ENCODE results near the gene AK8. TPM values are rescaled to one million over a fixed set of nuclear protein-coding genes. Genes with fewer than 3 reads are reported as not detected.

AK8 gene
- total RNA-seq, 1 donor from 2014 or later: not detected

- Mint-ChIP-seq H3K4me3 (no peak overlapping the region), H3K9me3 (no peaks in the 10 kb centered on the region), H3K4me1 (ENCODE audit: low read depth) (no peaks in the 10 kb centered on the region), H3K36me3 (ENCODE audit: low read depth) (no peaks in the 10 kb centered on the region), H3K27ac (no peak overlapping the region), H3K27me3 (ENCODE audit: insufficient read depth) (peaks cover 42% of the 10 kb centered on the region)
- intact Hi-C loops (cut with micrococcal nuclease): no loop called here
- DNase-seq (ENCODE audit: low spot score): no peak
These were observed 135.2 kb downstream of the AK8 start for GRCh38 chr9:132742821-132743311.

- peaks cover 31% of the 10 kb centered on the region for H3K27me3 Mint-ChIP-seq (ENCODE audit: insufficient read depth)
- DNase-seq (ENCODE audit: low spot score): no peak
- H3K36me3 Mint-ChIP-seq (ENCODE audit: low read depth): no peaks in the 10 kb centered on the region
- intact Hi-C loops (cut with micrococcal nuclease): no loop called here
- H3K4me3 Mint-ChIP-seq: no peak overlapping the region
- no peak overlapping the region for H3K27ac Mint-ChIP-seq
- no peaks in the 10 kb centered on the region for H3K9me3 Mint-ChIP-seq
- no peaks in the 10 kb centered on the region for H3K4me1 Mint-ChIP-seq (ENCODE audit: low read depth)
These were observed 137.4 kb downstream of the AK8 start for GRCh38 chr9:132740526-132741309.

GRCh38 chr9:132739710-132740310 is 138.3 kb downstream of the AK8 start:
- no peak overlapping the region for H3K27ac Mint-ChIP-seq
- DNase-seq (ENCODE audit: low spot score): no peak
- H3K9me3 Mint-ChIP-seq: no peaks in the 10 kb centered on the region
- H3K4me3 Mint-ChIP-seq: no peak overlapping the region
- intact Hi-C loops (cut with micrococcal nuclease): no loop called here
- no peaks in the 10 kb centered on the region for H3K36me3 Mint-ChIP-seq (ENCODE audit: low read depth)
- peaks cover 22% of the 10 kb centered on the region for H3K27me3 Mint-ChIP-seq (ENCODE audit: insufficient read depth)
- no peaks in the 10 kb centered on the region for H3K4me1 Mint-ChIP-seq (ENCODE audit: low read depth)

GRCh38 chr9:132733260-132733815 is 144.7 kb downstream of the AK8 start:
- no peaks in the 10 kb centered on the region for H3K36me3 Mint-ChIP-seq (ENCODE audit: low read depth)
- peaks cover 4% of the 10 kb centered on the region for H3K27me3 Mint-ChIP-seq (ENCODE audit: insufficient read depth)
- H3K4me1 Mint-ChIP-seq (ENCODE audit: low read depth): no peaks in the 10 kb centered on the region
- DNase-seq (ENCODE audit: low spot score): no peak
- H3K4me3 Mint-ChIP-seq: no peak overlapping the region
- H3K9me3 Mint-ChIP-seq: no peaks in the 10 kb centered on the region
- intact Hi-C loops (cut with micrococcal nuclease): no loop called here
- no peak overlapping the region for H3K27ac Mint-ChIP-seq

GRCh38 chr9:132732326-132733259 is 145.5 kb downstream of the AK8 start:
- no peak overlapping the region for H3K27ac Mint-ChIP-seq
- no peaks in the 10 kb centered on the region for H3K36me3 Mint-ChIP-seq (ENCODE audit: low read depth)
- intact Hi-C loops (cut with micrococcal nuclease): no loop called here
- no peak for DNase-seq (ENCODE audit: low spot score)
- H3K9me3 Mint-ChIP-seq: no peaks in the 10 kb centered on the region
- no peaks in the 10 kb centered on the region for H3K4me1 Mint-ChIP-seq (ENCODE audit: low read depth)
- peaks cover 4% of the 10 kb centered on the region for H3K27me3 Mint-ChIP-seq (ENCODE audit: insufficient read depth)
- H3K4me3 Mint-ChIP-seq: no peak overlapping the region

- Mint-ChIP-seq H3K9me3 (no peaks in the 10 kb centered on the region), H3K36me3 (ENCODE audit: low read depth) (no peaks in the 10 kb centered on the region), H3K27ac (no peak overlapping the region), H3K27me3 (ENCODE audit: insufficient read depth) (peaks cover 6% of the 10 kb centered on the region), H3K4me1 (ENCODE audit: low read depth) (no peaks in the 10 kb centered on the region), H3K4me3 (no peak overlapping the region)
- intact Hi-C loops (cut with micrococcal nuclease): no loop called here
- DNase-seq (ENCODE audit: low spot score): no peak
These were observed 146.9 kb downstream of the AK8 start for GRCh38 chr9:132731230-132731629.

- DNase-seq (ENCODE audit: low spot score): no peak
- H3K27ac Mint-ChIP-seq: no peak overlapping the region
- H3K27me3 Mint-ChIP-seq (ENCODE audit: insufficient read depth): peaks cover 6% of the 10 kb centered on the region
- no peaks in the 10 kb centered on the region for H3K9me3 Mint-ChIP-seq
- intact Hi-C loops (cut with micrococcal nuclease): no loop called here
- no peak overlapping the region for H3K4me3 Mint-ChIP-seq
- H3K4me1 Mint-ChIP-seq (ENCODE audit: low read depth): no peaks in the 10 kb centered on the region
- H3K36me3 Mint-ChIP-seq (ENCODE audit: low read depth): no peaks in the 10 kb centered on the region
These were observed 147.7 kb downstream of the AK8 start for GRCh38 chr9:132730054-132731033.

- H3K27me3 Mint-ChIP-seq (ENCODE audit: insufficient read depth): peaks cover 7% of the 10 kb centered on the region
These were observed 148.7 kb downstream of the AK8 start for GRCh38 chr9:132729235-132729890.

GRCh38 chr9:132728497-132728896 is 149.6 kb downstream of the AK8 start:
- H3K27ac Mint-ChIP-seq: no peak overlapping the region
- intact Hi-C loops (cut with micrococcal nuclease): no loop called here
- no peaks in the 10 kb centered on the region for H3K9me3 Mint-ChIP-seq
- H3K27me3 Mint-ChIP-seq (ENCODE audit: insufficient read depth): peaks cover 9% of the 10 kb centered on the region
- no peak for DNase-seq (ENCODE audit: low spot score)
- no peaks in the 10 kb centered on the region for H3K36me3 Mint-ChIP-seq (ENCODE audit: low read depth)
- H3K4me1 Mint-ChIP-seq (ENCODE audit: low read depth): no peaks in the 10 kb centered on the region
- no peak overlapping the region for H3K4me3 Mint-ChIP-seq

More at GRCh38 chr9:132729235-132729890, 148.7 kb downstream of the AK8 start:
- no peaks in the 10 kb centered on the region for H3K36me3 Mint-ChIP-seq (ENCODE audit: low read depth)
- no peak for DNase-seq (ENCODE audit: low spot score)
- intact Hi-C loops (cut with micrococcal nuclease): no loop called here
- no peaks in the 10 kb centered on the region for H3K4me1 Mint-ChIP-seq (ENCODE audit: low read depth)
- no peaks in the 10 kb centered on the region for H3K9me3 Mint-ChIP-seq
- no peak overlapping the region for H3K4me3 Mint-ChIP-seq
- H3K27ac Mint-ChIP-seq: no peak overlapping the region

GRCh38 chr9:132728071-132728470 is 150.0 kb downstream of the AK8 start:
- H3K27me3 Mint-ChIP-seq (ENCODE audit: insufficient read depth): peaks cover 9% of the 10 kb centered on the region
- DNase-seq (ENCODE audit: low spot score): no peak
- H3K9me3 Mint-ChIP-seq: no peaks in the 10 kb centered on the region
- H3K4me3 Mint-ChIP-seq: no peak overlapping the region
- H3K27ac Mint-ChIP-seq: no peak overlapping the region
- intact Hi-C loops (cut with micrococcal nuclease): no loop called here
- H3K36me3 Mint-ChIP-seq (ENCODE audit: low read depth): no peaks in the 10 kb centered on the region
- H3K4me1 Mint-ChIP-seq (ENCODE audit: low read depth): no peaks in the 10 kb centered on the region

- H3K9me3 Mint-ChIP-seq: no peaks in the 10 kb centered on the region
- H3K27me3 Mint-ChIP-seq (ENCODE audit: insufficient read depth): peaks cover 11% of the 10 kb centered on the region
- DNase-seq (ENCODE audit: low spot score): no peak
- H3K4me3 Mint-ChIP-seq: no peak overlapping the region
- H3K27ac Mint-ChIP-seq: no peak overlapping the region
- intact Hi-C loops (cut with micrococcal nuclease): no loop called here
- no peaks in the 10 kb centered on the region for H3K4me1 Mint-ChIP-seq (ENCODE audit: low read depth)
- no peaks in the 10 kb centered on the region for H3K36me3 Mint-ChIP-seq (ENCODE audit: low read depth)
These were observed 151.4 kb downstream of the AK8 start for GRCh38 chr9:132726576-132727130.

Measured in activated T-helper 1 cell treated with anti-CD3 and anti-CD28 coated beads, Interleukin-12 subunit alpha, Interleukin-12 subunit beta, Interleukin-2, Interleukin-4 antibody, amounts not matched to agents 30 ng/mL and 10 ng/mL and 1 ng/mL, durations not matched to agents 14 hours and 24 hours and 36 hours (primary cell).